ENCODE results near the gene KRTAP3-3.
"Not testable (repeated sequence)": the region's sequence is repeated elsewhere in the genome, so short reads cannot be mapped to it uniquely, and the experiment has no call there.

Gene KRTAP3-3

DNA sequence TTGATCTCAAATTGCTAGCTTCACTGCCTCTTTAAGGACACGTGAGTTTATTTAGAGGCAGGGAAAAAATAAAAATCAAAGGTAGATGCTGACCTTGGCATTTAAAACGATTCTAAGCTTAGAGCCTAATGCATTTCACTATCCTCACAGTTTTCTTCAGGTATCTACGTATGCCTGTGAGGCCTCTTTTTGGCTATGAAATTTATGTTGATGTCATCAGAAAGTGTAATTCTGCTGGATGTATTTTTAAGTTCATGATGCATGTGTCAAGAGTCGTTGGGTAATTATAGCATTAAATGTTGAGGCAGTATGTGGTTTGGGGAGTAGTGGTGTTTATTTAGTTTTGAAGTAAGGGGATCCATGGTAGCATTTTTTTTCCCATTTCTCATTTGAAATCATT lies 10.0 kb upstream of the KRTAP3-3 start:
- DNase-seq = no peak

- no peak for DNase-seq
Observed at GRCh38 chr17:41002814-41003213, 8.8 kb upstream of the KRTAP3-3 start.

DNA sequence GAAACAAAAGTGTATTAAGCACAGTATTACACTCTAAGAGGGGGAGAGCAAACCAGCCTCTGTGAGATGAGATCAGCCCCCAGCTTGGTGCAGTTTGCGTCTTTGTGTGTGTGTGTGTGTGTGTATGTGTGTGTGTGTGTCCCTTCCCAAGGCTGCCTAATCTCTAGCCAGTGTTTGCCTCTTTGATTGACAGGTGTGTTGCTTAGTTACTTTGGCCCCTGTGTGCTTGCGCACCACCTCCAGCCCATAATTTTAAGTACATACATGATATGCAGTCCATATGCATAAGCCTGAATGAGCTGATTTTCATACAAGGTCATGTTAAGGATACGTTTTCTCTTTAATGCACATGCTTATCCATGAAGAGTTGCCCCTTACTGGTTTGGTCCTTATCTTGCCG lies 7.8 kb upstream of the KRTAP3-3 start:
- DNase-seq = no peak

DNA sequence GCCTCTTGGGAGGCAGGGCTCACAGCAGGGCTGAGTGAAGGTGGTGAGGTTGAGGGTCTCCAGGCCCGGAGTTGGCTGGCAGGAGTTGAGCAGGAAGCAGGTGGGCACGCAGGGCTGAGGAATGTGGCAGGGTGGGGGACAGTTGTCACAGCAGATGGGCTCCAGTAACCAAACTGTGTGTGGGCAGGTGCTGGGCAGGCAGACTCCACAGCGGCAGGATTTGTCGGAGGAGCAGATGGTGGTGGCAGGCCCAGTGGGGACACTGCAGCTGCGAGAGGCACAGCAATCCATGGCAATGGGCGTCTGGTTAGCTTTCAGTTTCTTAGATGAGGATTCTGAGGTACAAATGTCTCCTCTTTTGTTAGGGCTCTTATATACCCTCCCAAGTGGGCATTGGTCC lies 5.6 kb upstream of the KRTAP3-3 start, which contains the start of gene KRTAP3-2:
TSS of gene KRTAP3-2 (minus strand) at position 344 of the 400 bp plus-strand sequence. CDS start at position 291, 53 bp downstream.
- DNase-seq = not testable (repeated sequence)

GRCh38 chr17:40997361-40997760 lies 3.4 kb upstream of the KRTAP3-3 start:
- no peak for DNase-seq

DNA sequence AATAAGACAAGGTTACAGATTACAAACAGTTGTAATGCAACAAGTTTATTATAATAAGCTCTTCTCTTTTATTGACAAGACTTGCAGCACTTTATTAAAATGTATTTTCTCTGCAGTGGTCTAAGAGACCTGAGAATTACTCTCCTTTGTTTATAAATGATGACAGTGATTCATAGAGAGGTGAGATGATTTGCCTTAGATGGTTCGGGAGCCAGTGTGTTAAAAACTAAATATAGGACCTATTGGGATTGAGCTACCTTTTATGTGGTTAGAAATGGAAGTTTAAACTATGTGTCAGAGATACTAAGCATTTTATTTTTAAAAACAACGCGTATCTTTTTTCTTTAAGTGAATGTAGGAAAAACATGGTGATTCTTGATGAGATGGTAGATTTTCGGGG lies 2.9 kb upstream of the KRTAP3-3 start:
- no peak for DNase-seq

DNA sequence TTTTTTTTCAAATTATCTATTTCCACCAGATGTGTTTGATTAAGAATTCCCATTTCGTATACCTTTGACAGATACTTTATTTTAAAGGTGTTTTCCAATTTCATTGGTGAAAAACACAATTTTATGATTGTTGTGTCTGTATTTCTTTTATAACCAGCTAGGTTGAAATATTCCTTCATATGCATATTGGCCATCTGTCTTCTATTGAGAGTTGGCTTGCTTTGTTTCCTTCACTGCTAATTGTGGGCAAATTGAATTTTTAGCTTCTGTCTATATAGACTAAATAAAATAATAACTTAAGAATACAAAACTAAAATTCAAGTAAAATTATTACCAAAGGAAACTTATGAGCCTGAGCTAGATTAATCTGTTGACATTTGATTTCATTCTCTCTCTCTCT lies 1.2 kb upstream of the KRTAP3-3 start:
- DNase-seq = no peak

DNA sequence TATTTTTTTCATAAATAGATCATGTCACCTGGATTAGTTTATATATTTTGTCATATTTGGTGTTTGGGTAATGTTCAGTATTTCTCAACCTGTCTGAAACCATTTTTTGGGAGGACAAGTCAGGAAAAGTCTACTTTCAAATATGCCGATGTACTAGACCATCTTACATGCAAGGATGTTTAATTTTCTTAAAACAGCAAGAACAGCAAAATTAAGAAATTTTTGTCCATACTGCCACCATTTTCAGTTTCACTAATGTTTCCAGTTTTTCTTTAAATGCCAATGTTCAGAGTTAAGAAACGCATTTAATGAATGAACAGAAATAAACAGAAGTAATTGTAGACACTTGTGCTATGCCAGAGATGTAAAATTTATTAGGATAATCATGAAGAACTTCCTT lies 880 bp downstream of the KRTAP3-3 start:
- no peak for DNase-seq

GRCh38 chr17:40992666-40993065 lies 1.3 kb downstream of the KRTAP3-3 start:
- DNase-seq = no peak

DNA sequence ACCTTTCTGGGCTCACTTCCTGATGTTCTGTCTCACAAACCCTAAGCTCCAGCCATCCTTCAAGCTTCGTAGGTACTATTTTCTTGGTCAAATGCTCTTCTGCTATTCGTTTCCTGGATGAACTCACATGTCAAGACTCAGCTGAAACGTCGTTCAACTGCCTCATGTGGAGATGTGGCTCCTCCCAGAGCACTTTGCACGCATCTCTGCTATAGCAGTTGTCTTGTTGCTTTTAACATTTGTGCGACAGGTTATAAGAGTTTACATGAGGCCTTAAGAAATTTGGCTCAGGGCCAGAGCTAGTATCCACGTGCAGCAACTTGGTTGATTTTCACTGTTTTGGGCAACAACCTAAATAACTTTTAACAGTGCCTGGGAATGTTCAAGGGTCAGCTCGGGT lies 7.0 kb downstream of the KRTAP3-3 start:
- DNase-seq = no peak

DNA sequence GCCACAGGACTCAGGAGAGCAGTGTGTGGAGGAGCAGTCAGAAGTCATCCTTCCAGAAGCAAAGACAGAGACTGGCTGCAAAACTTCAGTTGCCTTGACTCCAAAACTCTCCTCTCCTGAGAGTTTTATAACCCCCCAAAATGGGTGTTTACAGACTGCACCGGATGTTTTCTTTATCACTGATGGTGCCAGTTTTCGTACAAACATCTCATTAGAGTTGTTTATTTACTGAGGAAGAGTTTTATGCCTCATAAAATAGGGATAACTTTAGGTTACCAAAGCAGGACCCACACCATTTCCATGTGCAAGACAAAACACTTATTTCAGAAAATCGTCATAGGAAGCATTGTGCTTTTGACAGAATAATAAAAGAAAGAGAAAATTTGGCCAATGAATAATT lies 9.7 kb downstream of the KRTAP3-3 start, which contains the start of gene KRT40:
TSS of gene KRT40 (minus strand) at position 101 of the 400 bp plus-strand sequence. CDS start at position 48, 53 bp downstream.
- DNase-seq = no peak

- no peak for DNase-seq
Observed at GRCh38 chr17:40981115-40981514, 12.8 kb downstream of the KRTAP3-3 start.

- DNase-seq = no peak
Observed at GRCh38 chr17:40980596-40980995, 13.4 kb downstream of the KRTAP3-3 start.

- DNase-seq = no peak
Observed at GRCh38 chr17:40980117-40980516, 13.8 kb downstream of the KRTAP3-3 start.

GRCh38 chr17:40978575-40979151 lies 15.3 kb downstream of the KRTAP3-3 start:
- no peak for DNase-seq

DNA sequence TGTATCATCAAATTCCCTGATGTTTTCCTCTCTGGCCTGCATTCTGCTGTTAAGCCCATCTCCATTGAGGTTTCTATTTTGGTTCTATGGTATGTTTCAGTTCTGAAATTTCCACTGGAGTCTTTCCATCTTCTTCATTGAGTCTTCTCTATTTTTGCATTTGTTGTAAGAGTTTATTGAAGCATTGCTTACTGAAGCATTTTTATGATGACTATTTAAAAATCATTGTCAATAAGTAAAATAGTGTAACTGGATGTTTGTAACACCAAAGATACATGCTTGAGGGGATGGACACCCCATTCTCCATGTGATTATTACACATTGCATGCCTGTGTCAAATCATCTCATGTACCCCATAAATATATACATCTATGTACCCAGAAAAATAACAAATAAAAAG lies 18.4 kb downstream of the KRTAP3-3 start:
- no peak for DNase-seq

GRCh38 chr17:40974366-40974765 lies 19.6 kb downstream of the KRTAP3-3 start:
- DNase-seq = no peak

DNA sequence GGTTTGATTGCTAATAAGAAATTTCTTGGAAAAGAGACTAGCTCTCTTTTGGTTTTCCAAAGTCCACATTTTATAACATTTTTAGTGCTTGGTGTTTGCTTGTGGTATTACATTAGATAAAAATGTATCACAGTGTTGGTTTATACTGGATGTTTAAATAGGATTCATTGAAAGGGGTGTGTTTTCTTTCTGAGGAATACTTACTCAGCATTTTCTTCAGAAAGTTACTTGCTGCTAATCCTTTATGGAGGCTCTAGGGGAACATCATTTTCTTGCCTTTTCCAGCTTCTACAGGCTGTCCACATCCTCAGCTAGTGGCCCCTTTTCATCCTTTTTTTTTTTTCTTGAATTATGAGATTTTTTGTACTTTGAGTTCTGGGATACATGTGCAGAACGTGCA lies 26.4 kb downstream of the KRTAP3-3 start:
- no peak for DNase-seq

DNA sequence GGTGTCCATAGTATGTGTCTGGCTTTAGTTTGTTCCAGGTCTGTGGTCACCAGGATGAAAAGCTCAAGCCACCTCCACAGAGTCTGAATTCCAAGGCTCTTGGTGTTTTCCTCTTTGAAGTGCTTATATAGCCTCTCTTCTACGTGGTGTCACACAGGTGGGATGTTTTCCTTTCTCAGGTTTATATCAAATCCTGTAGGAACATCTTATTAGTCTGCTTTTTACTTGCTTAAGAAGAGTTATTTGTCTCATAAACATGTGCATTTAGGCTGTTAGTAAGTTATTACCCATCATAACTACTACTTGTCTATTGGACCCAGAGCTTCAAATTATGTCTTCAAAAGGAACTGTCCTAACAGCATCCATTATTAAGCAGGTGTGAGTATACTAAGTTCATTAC lies 27.1 kb downstream of the KRTAP3-3 start, which contains the start of gene KRT39:
TSS of gene KRT39 (minus strand) at position 101 of the 400 bp plus-strand sequence. CDS start at position 9, 92 bp downstream.
- no peak for DNase-seq

DNA sequence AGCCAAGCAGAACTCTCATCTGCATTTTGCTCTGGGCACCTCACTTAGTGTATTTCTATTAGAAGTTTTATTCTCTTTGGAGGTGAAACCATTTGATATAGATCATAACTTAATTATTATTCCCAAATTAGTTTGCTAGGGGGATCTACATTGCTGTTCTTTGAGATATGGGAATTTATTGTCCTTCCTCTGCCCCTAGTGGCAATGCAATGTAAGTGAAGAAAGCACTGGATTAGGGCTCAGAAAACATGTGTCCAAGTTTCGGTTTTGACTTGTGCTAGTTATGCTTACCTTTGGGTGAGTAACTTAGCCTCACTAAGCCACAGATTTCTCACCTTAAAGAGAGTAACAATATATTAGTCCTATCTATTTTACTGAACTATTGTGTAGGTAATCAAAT lies 30.1 kb downstream of the KRTAP3-3 start:
- peak; percentile 29 for DNase-seq

DNA sequence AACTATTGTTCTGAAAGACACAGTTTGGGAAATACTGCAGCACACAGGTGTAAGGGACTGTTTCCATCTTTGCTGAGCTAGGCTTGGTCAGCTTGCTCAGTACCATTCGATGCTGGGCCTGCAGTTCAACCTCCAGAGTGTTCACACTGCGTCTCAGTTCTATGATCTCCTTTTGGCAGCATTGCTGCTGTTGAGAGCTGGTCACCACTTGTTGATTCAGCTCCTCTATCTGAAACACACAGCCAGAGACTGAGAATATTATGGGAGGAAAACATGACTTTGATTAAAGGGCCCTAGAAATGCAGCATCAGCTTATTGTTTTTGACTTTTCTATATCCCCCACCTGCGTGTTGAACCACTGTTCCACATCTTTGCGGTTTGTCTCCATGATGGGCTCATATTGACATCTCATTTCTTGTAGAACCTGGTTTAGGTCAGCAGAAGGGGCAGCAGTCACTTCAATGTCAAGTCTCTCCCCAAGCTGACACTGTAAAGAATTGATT lies 31.9 kb downstream of the KRTAP3-3 start:
- no peak for DNase-seq

DNA sequence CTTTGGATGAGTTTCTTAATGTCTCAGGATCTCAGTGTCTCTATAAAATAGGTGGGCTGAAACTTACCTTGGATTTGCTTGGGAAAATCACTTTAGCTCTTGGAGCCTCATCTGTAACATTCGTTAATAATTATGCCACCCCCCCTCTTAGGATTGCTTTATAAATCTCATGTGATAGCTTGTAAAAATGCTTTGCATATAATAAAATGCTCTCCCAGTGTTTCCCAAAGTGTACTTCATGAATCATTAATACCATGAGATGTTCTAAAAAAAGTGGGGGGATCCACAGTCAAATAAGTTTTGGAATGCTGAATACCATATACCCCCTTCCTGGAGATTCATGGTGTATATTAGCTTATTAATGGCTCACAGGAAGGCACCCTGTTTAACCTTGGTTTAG lies 32.4 kb downstream of the KRTAP3-3 start:
- no peak for DNase-seq

GRCh38 chr17:40960144-40960543 lies 33.8 kb downstream of the KRTAP3-3 start:
- no peak for DNase-seq

DNA sequence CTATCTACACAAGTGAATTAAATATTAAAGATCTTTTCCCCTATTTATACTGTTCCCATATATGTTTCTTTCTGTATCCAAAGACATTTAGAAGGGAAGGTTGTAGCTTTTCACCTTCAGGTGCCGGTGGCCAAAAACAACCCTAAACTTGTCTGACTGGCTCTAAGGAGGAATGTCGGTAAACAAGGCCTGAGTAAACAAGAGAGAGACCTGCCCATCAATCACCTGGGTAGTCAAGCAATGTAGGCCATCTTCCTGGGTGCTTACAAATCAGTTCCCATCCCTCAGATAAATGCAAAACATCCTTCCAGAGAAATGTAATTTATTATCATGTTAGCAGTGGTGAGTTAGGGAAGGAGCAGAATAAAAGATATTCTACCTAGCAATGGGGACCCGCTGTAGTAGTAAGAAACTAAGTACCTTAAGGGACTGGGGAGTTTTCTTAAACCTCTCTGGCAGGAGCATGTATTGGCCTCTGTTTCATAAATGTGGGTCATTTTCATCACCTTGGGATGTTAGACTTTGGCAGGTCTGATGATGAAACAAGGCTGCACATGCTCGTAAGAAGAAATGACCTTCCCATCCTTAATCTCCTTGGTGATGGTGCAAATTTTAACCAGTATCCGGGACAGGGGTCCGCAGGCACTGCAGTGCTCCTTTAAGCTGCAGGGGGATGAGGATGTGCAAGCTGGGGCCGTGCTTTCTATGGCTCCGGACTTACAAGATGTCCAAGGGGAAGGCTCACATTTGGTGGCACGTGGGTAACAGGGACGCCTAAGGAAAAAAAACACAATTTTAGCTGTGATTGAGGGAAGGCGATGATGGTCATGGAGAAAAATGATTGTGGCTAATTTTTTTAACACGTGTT lies 35.6 kb downstream of the KRTAP3-3 start:
- DNase-seq = no peak

Measured in CD4-positive, alpha-beta T cell treated with Interleukin-10 for 1 hour (primary cell).